HFF-Myc (cell line): ENCODE measurements around the gene PSME1.

Source experiments
- DNase-seq: peaks from one replicate; pipeline ENCODE4 v3.0.0-alpha.2; 2011; ENCODE audit warnings: low read depth; ENCODE audit errors: extremely low read depth
- H3K4me3 ChIP-seq: replicated peaks from 2 replicates; pipeline ENCODE4 v1.5.1; 2011; ENCODE audit warnings: low read depth, mild to moderate bottlenecking, control low read depth, low read length
- TF ChIP-seq, protein P1 (sequence below): IDR thresholded peaks from 2 replicates; pipeline ENCODE4 v1.5.1; 2012; ENCODE audit warnings: mild to moderate bottlenecking, low read depth, low read length, control low read depth; ENCODE audit errors: missing control alignments

The PSME1 gene

DNA sequence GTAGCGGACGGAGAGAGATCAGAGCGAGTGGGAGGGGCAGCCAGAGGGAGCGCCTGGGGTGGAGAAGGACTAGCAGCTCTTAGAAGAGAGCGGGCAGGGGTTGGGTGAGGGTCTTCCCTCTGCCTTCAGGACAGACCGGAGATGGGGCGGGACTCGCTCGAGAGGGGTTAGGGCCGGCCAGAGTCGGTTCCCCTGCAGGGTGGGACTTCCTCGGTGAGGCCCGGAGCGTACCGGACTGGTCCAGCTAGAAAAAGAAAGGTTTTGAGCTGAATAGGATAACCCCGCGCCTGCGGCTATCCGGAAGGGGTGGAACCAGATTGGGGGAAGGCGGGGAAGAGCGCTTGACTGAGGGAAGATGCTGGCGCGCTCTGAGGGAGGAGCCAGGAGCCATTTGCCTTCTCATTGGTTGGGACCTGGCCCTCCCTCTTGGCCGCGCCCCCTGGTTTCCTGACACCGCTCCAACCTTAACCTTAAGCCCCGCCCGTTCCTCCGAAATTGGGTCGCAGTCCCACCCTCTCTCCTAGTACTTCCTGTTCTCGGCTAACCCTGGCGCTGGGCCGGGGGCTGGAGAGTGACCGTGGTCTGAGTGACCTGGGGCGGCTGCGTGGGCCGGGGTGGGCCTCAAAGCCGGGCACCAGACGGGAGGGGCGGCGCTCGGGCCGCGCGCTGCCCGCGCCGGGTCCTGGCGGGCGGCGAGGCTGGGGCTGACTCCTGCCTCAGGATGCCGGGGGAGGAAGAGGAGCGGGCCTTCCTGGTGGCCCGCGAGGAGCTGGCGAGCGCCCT, 11.2 kb downstream of the PSME1 start, which contains the start of gene RNF31:
Gene RNF31, plus strand, starts transcription at position 521 of the 783 bp plus-strand sequence. Its CDS starts 201 bp downstream, at position 722.
- TF ChIP-seq, protein P1, sequence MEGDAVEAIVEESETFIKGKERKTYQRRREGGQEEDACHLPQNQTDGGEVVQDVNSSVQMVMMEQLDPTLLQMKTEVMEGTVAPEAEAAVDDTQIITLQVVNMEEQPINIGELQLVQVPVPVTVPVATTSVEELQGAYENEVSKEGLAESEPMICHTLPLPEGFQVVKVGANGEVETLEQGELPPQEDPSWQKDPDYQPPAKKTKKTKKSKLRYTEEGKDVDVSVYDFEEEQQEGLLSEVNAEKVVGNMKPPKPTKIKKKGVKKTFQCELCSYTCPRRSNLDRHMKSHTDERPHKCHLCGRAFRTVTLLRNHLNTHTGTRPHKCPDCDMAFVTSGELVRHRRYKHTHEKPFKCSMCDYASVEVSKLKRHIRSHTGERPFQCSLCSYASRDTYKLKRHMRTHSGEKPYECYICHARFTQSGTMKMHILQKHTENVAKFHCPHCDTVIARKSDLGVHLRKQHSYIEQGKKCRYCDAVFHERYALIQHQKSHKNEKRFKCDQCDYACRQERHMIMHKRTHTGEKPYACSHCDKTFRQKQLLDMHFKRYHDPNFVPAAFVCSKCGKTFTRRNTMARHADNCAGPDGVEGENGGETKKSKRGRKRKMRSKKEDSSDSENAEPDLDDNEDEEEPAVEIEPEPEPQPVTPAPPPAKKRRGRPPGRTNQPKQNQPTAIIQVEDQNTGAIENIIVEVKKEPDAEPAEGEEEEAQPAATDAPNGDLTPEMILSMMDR: no peak
- peak; percentile 94 for DNase-seq
- H3K4me3 ChIP-seq: peak within 1 kb of the TSS; percentile 75

DNA sequence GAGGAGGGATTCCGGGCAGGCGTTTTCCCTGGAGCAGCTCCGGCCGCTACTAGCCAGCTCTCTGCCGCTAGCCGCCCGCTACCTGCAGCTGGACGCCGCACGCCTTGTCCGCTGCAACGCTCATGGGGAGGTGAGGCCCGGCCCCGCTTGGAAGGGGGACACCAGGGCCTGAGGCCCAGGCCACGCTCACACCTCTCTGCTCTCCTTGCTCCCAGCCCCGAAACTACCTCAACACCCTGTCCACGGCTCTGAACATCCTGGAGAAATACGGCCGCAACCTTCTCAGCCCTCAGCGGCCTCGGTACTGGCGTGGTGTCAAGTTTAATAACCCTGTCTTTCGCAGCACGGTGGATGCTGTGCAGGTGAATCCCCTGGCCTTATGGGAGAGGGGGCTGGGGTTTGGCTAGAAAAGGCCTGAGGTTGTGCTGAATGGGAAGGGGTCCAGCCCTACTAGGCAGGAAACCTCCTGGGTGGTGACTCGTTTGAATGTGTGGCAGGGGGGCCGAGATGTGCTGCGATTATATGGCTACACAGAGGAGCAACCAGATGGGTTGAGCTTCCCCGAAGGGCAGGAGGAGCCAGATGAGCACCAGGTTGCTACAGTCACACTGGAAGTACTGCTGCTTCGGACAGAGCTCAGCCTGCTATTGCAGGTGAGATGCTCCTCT, 11.9 kb downstream of the PSME1 start:
- no peak for DNase-seq
- H3K4me3 ChIP-seq: peak overlapping the region; percentile 75
- TF ChIP-seq, protein P1: no peak

DNA sequence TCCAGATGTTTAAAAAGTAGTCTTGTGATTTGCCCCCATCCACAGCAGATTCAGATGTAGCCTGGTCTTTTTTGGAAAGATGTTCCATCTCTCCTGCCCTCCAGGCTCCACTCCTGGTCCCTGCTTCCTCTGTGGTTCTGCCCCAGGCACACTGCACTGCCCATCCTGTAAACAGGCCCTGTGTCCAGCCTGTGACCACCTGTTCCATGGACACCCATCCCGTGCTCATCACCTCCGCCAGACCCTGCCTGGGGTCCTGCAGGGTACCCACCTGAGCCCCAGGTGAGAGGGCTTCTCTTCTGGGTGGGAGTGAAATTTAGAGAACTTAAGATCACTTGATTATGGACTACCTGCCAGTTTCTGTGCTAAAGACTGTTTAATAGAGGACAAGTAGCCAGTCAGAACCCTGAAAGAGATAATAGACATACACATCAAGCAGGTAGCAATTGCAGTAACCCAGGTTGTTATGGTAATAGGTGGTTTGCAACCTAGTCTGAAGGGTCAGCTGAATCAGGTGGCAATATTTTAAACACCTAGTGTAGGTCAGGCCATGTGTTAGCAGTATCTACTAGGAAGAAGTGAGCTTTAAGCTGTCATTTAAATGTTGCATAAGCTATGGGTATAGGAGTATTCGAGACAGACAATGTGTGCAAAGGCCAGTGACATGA, 13.4 kb downstream of the PSME1 start:
- DNase-seq: no peak
- no peak overlapping the region for H3K4me3 ChIP-seq
- TF ChIP-seq, protein P1: no peak

DNA sequence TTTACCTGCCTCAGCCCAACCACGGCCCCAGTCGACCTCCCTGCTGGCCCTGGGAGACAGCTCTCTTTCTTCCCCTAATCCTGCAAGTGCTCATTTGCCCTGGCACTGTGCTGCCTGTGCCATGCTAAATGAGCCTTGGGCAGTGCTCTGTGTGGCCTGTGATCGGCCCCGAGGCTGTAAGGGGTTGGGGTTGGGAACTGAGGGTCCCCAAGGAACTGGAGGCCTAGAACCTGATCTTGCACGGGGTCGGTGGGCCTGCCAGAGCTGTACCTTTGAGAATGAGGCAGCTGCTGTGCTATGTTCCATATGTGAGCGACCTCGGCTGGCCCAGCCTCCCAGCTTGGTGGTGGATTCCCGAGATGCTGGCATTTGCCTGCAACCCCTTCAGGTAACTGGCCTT, 14.1 kb downstream of the PSME1 start:
- H3K4me3 ChIP-seq: no peak overlapping the region
- no peak for DNase-seq
- TF ChIP-seq, protein P1: no peak

DNA sequence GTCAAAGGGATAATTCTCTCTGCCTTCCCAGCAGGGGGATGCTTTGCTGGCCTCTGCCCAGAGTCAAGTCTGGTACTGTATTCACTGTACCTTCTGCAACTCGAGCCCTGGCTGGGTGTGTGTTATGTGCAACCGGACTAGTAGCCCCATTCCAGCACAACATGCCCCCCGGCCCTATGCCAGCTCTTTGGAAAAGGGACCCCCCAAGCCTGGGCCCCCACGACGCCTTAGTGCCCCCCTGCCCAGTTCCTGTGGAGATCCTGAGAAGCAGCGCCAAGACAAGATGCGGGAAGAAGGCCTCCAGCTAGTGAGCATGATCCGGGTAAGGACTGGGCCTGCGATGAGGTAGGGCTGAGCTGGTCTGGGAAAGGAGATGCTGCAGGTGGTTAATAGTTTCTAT, 14.6 kb downstream of the PSME1 start:
- H3K4me3 ChIP-seq: no peak overlapping the region
- TF ChIP-seq, protein P1: no peak
- DNase-seq: no peak

DNA sequence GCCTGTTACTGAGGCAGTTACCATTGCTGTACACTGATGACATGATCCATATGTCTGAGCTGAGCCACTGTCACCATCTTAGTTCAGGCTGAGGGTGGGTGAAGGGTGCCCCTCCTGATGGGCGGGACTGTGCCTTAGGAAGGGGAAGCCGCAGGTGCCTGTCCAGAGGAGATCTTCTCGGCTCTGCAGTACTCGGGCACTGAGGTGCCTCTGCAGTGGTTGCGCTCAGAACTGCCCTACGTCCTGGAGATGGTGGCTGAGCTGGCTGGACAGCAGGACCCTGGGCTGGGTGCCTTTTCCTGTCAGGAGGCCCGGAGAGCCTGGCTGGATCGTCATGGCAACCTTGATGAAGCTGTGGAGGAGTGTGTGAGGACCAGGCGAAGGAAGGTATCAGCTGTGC, 15.0 kb downstream of the PSME1 start:
- H3K4me3 ChIP-seq: no peak overlapping the region
- TF ChIP-seq, protein P1: no peak
- no peak for DNase-seq
